Fibroblast of skin of left biceps (primary cell): ENCODE measurements around the gene MXD1.

Experiments
- DNase-seq, 2 experiments: peaks; one replicate each; pipeline ENCODE4 v3.0.0-alpha.2; 2013; ENCODE audit warnings: low read depth in 2 of 2

MXD1 gene

DNA sequence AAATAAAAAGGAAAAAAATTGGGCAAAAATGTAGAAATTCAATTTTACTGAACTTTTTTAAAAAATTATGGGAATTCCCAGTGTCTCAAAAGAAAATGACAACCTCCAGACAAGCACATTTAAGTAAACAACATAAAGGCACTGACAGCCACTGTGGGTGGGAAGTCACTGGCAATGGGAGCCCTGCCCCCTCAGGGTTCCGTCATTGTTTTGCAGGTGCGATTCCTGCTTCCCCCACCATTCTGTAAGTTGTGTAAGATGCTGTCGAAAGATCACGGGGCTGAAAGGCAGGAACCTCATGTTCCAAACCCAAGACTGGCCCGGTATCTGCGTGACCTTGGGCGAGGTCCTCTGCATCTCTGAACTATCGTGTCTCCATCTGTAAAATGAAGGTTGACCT lies 62.3 kb downstream of the MXD1 start:
- DNase-seq: no peak

DNA sequence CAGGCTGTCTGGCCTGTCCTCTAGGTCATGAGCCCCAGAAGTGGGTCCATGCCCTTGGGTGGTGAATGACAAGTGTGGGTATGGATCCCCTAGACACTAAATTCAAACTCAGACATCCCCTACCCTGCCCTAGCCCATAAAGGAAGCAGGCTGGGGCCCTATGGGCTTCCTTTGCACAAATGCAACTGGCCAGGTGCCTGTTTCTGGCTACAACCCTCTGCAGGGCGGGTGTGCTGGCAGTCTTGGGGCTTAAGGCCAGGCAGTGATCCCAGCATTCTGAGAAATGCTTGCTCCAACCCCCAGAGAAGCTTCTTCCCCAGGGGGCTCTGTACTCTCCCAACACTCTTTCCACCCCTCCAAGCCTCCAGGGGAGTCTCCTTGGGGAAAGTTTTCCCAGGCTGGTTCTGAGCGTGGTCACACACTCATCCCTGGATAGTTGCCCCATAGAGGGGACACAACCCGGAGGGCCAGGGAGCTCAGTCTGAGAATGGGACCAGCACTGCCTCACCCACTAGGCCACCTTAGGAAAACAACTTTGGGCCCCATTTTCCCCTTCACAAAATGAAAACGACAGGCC lies 63.1 kb downstream of the MXD1 start:
- no peak for DNase-seq

DNA sequence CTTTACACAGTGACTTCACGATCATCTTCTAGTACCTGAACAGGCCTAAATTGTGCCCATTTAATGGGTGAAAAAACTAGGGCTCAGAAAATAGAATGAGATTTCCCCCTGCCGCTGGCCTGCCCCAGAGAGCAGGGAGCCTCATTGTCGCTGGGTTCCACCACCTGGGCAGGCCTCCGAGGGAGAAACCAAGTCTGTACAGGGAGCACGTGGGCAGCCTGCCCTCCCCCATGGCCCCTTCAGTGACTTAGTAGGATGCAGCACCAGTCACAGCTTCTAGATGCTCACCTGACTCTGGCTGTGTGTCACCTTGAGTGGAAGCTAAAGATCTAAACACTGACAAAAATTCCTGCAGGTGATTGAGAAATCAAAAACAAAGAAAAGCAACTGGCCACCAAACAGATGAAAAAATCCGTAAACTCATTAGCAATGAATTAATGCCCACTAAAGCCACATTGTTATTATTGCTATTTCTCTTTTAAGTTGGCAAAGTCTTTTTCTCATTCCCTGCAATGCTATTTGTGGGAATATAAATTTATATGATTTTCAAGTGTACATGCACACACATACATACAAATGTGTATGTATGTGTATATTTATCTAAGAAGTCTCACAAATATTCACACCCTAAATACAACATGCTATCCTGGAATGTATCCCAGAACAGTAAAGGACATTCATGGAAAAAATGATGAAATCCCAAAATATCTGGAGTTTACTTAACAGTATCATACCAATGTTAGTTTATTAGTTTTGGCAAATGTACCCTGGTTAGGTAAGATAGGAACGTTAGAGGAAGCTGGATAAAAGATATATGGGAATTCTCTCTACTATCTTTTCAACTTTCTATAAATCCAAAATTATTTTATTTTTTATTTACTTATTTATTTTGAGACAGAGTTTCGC lies 65.2 kb downstream of the MXD1 start:
- peak; percentile 17 to 23 for DNase-seq

GRCh38 chr2:69983392-69983966 lies 68.6 kb downstream of the MXD1 start:
- no peak for DNase-seq

DNA sequence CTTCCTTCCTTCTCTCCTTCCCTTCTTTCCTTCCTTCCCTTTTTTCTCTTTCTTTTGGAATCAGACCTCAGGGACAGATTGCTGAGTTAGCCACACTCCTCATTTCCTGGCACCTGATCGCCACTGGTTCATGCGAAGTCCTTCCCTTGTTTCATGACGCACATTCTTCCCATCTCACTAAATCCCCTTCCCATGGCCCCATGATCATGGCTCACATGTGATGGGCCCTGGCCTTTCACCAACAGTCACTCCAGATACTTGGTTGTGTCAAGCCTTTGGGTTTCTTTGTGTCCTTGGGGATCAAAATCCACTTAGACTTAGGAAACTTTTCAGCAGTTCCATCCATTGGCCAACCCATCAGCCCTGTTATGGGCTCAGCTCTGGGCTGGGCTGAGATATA lies 70.3 kb downstream of the MXD1 start:
- no peak for DNase-seq

GRCh38 chr2:69985688-69986087 lies 70.8 kb downstream of the MXD1 start:
- no peak for DNase-seq

DNA sequence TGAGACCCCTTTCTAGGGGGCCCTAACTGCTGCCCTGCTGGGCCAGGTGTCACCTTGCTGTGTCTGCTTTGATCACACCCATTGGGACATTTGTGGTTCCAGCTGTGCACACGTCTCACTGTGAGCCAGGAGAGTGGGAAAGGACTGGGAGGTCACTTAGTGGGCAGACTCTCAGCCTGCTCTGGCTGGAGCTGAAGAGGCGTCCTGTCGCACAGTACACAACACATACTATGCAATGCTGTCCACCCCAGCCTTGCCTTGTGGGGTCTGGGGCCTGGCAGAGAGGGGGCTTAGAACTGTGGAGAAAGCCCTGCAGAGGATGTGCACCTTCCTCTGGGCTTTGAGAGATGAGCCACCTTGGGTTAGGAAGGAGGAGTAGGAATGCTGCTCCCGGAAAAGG lies 71.8 kb downstream of the MXD1 start:
- DNase-seq: no peak

- DNase-seq: no peak
Observed at GRCh38 chr2:69988086-69988635, 73.3 kb downstream of the MXD1 start.

- DNase-seq: no peak
Observed at GRCh38 chr2:69989009-69989408, 74.1 kb downstream of the MXD1 start.

- no peak for DNase-seq
Observed at GRCh38 chr2:69989441-69990105, 74.7 kb downstream of the MXD1 start.
